ENCODE results near the gene SRPK2. TPM values are rescaled to one million over a fixed set of nuclear protein-coding genes. Genes with fewer than 3 reads are reported as not detected.

The SRPK2 gene
- total and polyA plus RNA-seq, 2 of the 8 experiments (the other 6 are each of a cell fraction or from before 2014, with no cell fraction given): 10.0 to 47.1 TPM

GRCh38 chr7:105132335-105132734, 256.4 kb downstream of the SRPK2 start:
- H3K27ac ChIP-seq (ENCODE audit: low read depth, low read length): no peak overlapping the region
- H3K36me3 ChIP-seq (ENCODE audit: control insufficient read depth in 2 of 4, insufficient read depth in 4 of 4, low read length in 3 of 4): no peaks in the 10 kb centered on the region; a peak in 2 of 8 replicates
- ChIA-PET POLR2A (ENCODE audit: partially characterized antibody) (no interaction called here), CTCF (ENCODE audit: partially characterized antibody) (no interaction called here)
- no peak overlapping the region for H3K23ac ChIP-seq (ENCODE audit: insufficient read length)
- H3K14ac ChIP-seq (ENCODE audit: insufficient read length): no peak overlapping the region
- H4K8ac ChIP-seq (ENCODE audit: extremely low read depth, insufficient read depth, low read length): no peak overlapping the region
- H2BK12ac ChIP-seq (ENCODE audit: low read depth, low read length): no peak overlapping the region
- H2AFZ ChIP-seq (ENCODE audit: low read length): no peak overlapping the region
- H4K20me1 ChIP-seq (replicated peaks in 1 of 2; ENCODE audit: control insufficient read depth in 1 of 2, insufficient read depth in 2 of 2, low read length in 2 of 2): peaks cover 0 to 1% of the 10 kb centered on the region in 2 experiments
- FAIRE-seq: no peak
- H4K5ac ChIP-seq (ENCODE audit: insufficient read length, low read depth, low read length): no peak overlapping the region
- WGBS, 2 experiments (ENCODE audit: extremely low coverage in 1 of 2, insufficient coverage in 1 of 2, insufficient read length in 1 of 2, insufficient replicate concordance in 2 of 2, low coverage in 1 of 2, low lambda C conversion rate in 2 of 2, missing lambda C conversion rate in 1 of 2): 93% methylated on average over 5 of the region's 5 CpGs; no CpG with 5 or more reads in 1 of the 2 experiments
- DNase-seq (ENCODE audit: low read depth in 1 of 2, low spot score in 2 of 2): no peak
- H2BK120ac ChIP-seq (replicated peaks; ENCODE audit: low read depth, low read length): no peak overlapping the region
- no peak overlapping the region for H4K91ac ChIP-seq (replicated peaks; ENCODE audit: insufficient read length, low read length)
- no peaks in the 10 kb centered on the region for H3K23me2 ChIP-seq (ENCODE audit: low read depth, low read length)
- no peak overlapping the region for H3K9ac ChIP-seq (replicated peaks in 1 of 4; ENCODE audit: extremely low read depth in 1 of 4, low read depth in 3 of 4, low read length in 3 of 4)
- no peaks in the 10 kb centered on the region; the same call in 1 of the 2 replicates for H3K79me1 ChIP-seq (ENCODE audit: low read depth, low read length)
- no peaks in the 10 kb centered on the region for H3K9me3 ChIP-seq (ENCODE audit: insufficient read depth in 2 of 2, low read depth in 1 of 2, low read length in 1 of 2)
- H2AK5ac ChIP-seq (ENCODE audit: low read depth, low read length): no peak overlapping the region
- no peak overlapping the region for H3K4ac ChIP-seq (replicated peaks; ENCODE audit: insufficient read length, low read depth, low read length)
- no peak overlapping the region for H2BK15ac ChIP-seq (ENCODE audit: low read length)
- H2BK20ac ChIP-seq (ENCODE audit: low read length): no peak overlapping the region
- H3K79me2 ChIP-seq (ENCODE audit: control insufficient read depth in 1 of 2, insufficient read depth in 2 of 2, low read length in 2 of 2): no peaks in the 10 kb centered on the region
- H3K18ac ChIP-seq (ENCODE audit: extremely low read depth, low read length): no peak overlapping the region
- no peak overlapping the region for H3K4me2 ChIP-seq (ENCODE audit: insufficient read depth in 1 of 2, low read depth in 2 of 2, low read length in 2 of 2)
- H2BK5ac ChIP-seq (ENCODE audit: low read depth, low read length): no peak overlapping the region
- no peak overlapping the region for H3K56ac ChIP-seq (replicated peaks; ENCODE audit: insufficient read length, low read depth, low read length)
- H3K4me1 ChIP-seq (replicated peaks in 1 of 4; ENCODE audit: control insufficient read depth in 3 of 4, insufficient read depth in 4 of 4, low read length in 3 of 4): no peaks in the 10 kb centered on the region
- no peak overlapping the region for H3K4me3 ChIP-seq (ENCODE audit: extremely low read depth in 1 of 4, insufficient read depth in 2 of 4, low read depth in 3 of 4, low read length in 4 of 4)
- H3K27me3 ChIP-seq (replicated peaks in 1 of 4; ENCODE audit: control insufficient read depth in 3 of 4, extremely low read depth in 1 of 4, insufficient read depth in 3 of 4, low read length in 3 of 4): no peaks in the 10 kb centered on the region
- TF ChIP-seq JUND (IDR thresholded peaks at IDR 0.05; ENCODE audit: low read length) (no peak), ATF2 (IDR thresholded peaks at IDR 0.05; ENCODE audit: low read length) (no peak), HDAC2 (IDR thresholded peaks at IDR 0.05; ENCODE audit: borderline replicate concordance in 1 of 2, low read depth in 2 of 2, low read length in 2 of 2) (no peak), POLR2A (IDR thresholded peaks at IDR 0.05; ENCODE audit: control extremely low read depth in 1 of 2, low read depth in 2 of 2, low read length in 2 of 2) (no peak), EGR1 (IDR thresholded peaks at IDR 0.05; ENCODE audit: borderline replicate concordance, low read depth, low read length) (no peak), EZH2 (IDR thresholded peaks at IDR 0.05; ENCODE audit: low read depth, low read length, severe bottlenecking) (no peak)
- TF ChIP-seq, protein P1, sequence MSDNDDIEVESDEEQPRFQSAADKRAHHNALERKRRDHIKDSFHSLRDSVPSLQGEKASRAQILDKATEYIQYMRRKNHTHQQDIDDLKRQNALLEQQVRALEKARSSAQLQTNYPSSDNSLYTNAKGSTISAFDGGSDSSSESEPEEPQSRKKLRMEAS (IDR thresholded peaks at IDR 0.05): no peak
- TF ChIP-seq, protein P2, sequence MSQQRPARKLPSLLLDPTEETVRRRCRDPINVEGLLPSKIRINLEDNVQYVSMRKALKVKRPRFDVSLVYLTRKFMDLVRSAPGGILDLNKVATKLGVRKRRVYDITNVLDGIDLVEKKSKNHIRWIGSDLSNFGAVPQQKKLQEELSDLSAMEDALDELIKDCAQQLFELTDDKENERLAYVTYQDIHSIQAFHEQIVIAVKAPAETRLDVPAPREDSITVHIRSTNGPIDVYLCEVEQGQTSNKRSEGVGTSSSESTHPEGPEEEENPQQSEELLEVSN (IDR thresholded peaks at IDR 0.05): no peak
